NCI-H82 treated with DMSO at 0.1 percent for 48 hours (cell line): ENCODE data around the gene KCNA2.

Experiments used
- DNase-seq: peaks from one replicate; lab custom pipeline; 2025; ENCODE audit not compliant: unreplicated experiment; lab: John Stamatoyannopoulos, UW

Gene KCNA2

GRCh38 chr1:110604586-110605148 lies 1.5 kb downstream of the KCNA2 start:
- no peak for DNase-seq

- DNase-seq, result no peak
Observed at GRCh38 chr1:110603058-110603457, 3.1 kb downstream of the KCNA2 start.

GRCh38 chr1:110602466-110602865 lies 3.7 kb downstream of the KCNA2 start:
- no peak for DNase-seq

GRCh38 chr1:110601332-110601731 lies 4.8 kb downstream of the KCNA2 start:
- DNase-seq, result no peak

- no peak for DNase-seq
Observed at GRCh38 chr1:110600716-110601115, 5.4 kb downstream of the KCNA2 start.

- no peak for DNase-seq
Observed at GRCh38 chr1:110597966-110598365, 8.2 kb downstream of the KCNA2 start.

GRCh38 chr1:110596312-110596711 lies 9.8 kb downstream of the KCNA2 start:
- no peak for DNase-seq

- DNase-seq, result no peak
Observed at GRCh38 chr1:110595353-110595710, 10.8 kb downstream of the KCNA2 start.

GRCh38 chr1:110594456-110595352 lies 11.5 kb downstream of the KCNA2 start:
- no peak for DNase-seq

- DNase-seq, result no peak
Observed at GRCh38 chr1:110593902-110594301, 12.3 kb downstream of the KCNA2 start.

- DNase-seq, result no peak
Observed at GRCh38 chr1:110591956-110592355, 14.2 kb downstream of the KCNA2 start.

GRCh38 chr1:110588991-110589390 lies 17.2 kb downstream of the KCNA2 start:
- DNase-seq, result no peak

GRCh38 chr1:110588486-110588885 lies 17.7 kb downstream of the KCNA2 start:
- DNase-seq, result no peak

- no peak for DNase-seq
Observed at GRCh38 chr1:110587906-110588305, 18.3 kb downstream of the KCNA2 start.

GRCh38 chr1:110585481-110585880 lies 20.7 kb downstream of the KCNA2 start:
- no peak for DNase-seq

GRCh38 chr1:110584045-110584444 lies 22.1 kb downstream of the KCNA2 start:
- no peak for DNase-seq

GRCh38 chr1:110583505-110583904 lies 22.7 kb downstream of the KCNA2 start:
- DNase-seq, result no peak

GRCh38 chr1:110582378-110582777 lies 23.8 kb downstream of the KCNA2 start:
- no peak for DNase-seq

- no peak for DNase-seq
Observed at GRCh38 chr1:110581682-110582145, 24.4 kb downstream of the KCNA2 start.

- no peak for DNase-seq
Observed at GRCh38 chr1:110580244-110580643, 25.9 kb downstream of the KCNA2 start.

GRCh38 chr1:110579460-110579859 lies 26.7 kb downstream of the KCNA2 start:
- no peak for DNase-seq

GRCh38 chr1:110576441-110576840 lies 29.7 kb downstream of the KCNA2 start:
- DNase-seq, result no peak

- DNase-seq, result no peak
Observed at GRCh38 chr1:110573314-110573713, 32.8 kb downstream of the KCNA2 start.
